GM18519 (cell line): ENCODE measurements around the gene PMFBP1.

Experiments used
- ATAC-seq: cut with Tn5 transposase; IDR thresholded peaks from one replicate; pipeline ENCODE4 v1.9.1; 2021; ENCODE audit warnings: mild to moderate bottlenecking, moderate library complexity; ENCODE audit not compliant: unreplicated experiment, low FRiP score

The PMFBP1 gene

DNA sequence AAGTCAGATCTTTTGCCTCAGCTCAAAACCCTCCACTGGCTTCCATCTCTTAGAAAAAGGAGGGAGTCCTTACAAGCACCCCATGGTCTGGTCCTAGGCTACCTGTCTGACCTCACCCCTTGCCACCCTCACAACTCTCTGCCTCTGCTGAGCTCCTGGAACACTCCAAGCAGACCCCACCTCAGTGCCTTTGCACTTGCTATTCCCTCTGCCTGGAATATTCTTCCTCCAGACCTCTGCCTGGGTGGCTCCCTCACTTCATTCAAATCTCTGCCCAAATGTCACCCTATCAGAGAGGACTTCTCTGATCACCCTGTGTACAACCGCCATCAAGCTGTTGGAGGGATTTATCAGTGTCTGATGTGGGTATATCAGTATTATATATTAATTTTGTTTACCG lies 37.4 kb downstream of the PMFBP1 start:
- no peak for ATAC-seq

DNA sequence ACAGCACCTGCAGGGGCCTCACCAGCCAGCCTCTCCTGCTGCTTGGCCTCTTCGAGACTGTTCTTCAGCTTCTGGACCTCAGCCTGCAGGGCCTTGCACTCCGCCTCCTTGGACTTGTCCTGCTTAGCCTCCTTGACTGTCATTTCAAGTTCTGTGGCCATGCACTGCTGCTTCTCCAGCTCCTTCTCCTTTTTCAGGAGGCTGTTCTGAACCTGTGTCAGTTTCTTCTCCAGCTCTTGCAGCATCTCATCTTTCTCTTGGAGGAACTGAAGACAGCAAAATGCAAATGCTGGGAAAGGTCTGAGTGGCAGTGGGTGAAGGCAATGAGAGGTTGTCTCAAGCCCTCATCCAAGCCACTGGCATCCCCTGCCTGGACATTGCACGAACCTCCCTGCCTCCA lies 39.2 kb downstream of the PMFBP1 start:
- ATAC-seq: no peak

DNA sequence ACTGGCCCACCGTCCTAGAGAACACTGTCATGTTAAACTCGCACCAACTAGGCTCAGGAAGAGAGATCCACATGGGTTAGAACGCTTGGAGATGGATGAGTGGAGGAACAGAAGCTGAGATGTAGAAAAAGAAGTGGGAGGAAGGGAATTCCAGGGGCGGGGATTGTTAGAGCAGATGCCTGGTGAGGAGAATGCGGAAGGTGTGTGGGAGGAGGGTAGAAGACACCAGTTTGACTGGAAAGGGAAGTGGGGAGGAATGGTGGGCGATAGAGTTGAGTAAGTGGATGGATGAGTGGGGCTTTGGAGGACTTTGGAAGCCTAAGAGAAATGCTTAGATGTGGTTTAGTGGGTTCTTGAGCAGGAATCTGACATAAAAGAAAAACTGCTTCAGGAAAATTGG lies 40.9 kb downstream of the PMFBP1 start:
- ATAC-seq: no peak

DNA sequence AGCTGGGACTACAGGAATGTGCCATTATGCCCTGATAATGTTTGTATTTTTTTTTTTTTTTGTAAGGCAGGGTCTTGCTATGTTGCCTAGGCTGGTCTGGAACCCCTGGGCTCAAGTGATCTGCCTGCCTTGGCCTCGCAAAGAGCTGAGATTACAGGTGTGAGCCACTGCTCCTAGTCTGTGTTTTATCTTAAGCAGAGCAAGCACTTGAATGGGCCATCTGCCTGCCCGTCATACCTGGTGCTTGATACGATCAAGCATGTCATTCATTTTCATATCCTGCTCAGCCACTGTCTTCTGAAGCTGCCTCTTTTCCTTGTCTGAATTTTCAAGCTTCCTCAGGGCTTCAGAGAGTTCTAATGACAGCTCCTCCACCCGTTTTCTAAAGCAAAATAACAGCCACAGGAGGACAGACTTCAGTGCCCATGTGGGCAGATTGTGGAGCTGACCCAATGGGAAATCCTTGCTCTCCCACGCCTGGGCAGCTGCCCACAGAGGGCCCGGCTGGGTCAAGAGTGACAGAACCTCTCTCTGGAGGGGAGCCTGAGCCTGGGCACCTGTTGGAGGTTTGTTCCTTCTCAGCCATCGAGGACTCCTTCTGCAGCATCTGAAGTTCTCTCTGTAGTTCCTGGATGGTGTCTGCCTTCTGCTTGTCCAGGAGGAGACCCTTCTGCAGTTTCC lies 41.8 kb downstream of the PMFBP1 start:
- no peak for ATAC-seq

DNA sequence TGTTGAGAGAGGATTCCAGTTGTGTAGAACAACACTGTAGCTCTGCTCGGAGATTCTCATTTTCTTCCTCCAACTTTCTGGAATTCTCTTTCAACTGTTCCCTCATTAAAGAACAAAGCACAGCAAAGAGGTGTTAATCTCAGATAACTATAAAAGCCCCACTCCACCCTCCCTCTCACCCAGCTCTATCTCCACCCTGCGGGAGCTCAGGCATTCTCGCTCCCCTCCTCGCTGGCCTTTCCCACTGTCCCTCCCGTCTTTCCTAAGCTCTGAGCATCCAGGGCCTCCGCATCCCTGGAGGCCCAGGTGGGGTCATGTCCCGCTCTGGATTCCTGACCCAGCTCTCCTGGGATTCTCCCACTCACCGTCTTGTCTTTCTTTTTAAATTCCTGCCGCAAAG lies 43.3 kb downstream of the PMFBP1 start:
- no peak for ATAC-seq

DNA sequence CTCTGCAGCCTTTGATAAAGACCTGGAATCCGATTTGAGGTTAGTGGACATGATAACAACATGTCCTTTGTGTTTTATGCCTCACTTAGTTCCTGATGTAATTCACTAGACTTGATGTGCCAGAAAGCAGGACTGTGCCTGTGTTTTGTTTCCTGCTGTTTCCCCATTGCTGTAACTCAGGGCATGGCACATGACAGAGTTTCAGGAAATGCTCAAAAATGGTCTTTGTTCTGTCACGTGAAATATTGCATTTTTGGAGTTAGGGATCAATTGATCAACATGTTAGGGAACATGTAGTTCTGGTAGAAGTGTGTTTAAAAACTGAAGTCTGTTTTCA lies 45.6 kb downstream of the PMFBP1 start:
- no peak for ATAC-seq

DNA sequence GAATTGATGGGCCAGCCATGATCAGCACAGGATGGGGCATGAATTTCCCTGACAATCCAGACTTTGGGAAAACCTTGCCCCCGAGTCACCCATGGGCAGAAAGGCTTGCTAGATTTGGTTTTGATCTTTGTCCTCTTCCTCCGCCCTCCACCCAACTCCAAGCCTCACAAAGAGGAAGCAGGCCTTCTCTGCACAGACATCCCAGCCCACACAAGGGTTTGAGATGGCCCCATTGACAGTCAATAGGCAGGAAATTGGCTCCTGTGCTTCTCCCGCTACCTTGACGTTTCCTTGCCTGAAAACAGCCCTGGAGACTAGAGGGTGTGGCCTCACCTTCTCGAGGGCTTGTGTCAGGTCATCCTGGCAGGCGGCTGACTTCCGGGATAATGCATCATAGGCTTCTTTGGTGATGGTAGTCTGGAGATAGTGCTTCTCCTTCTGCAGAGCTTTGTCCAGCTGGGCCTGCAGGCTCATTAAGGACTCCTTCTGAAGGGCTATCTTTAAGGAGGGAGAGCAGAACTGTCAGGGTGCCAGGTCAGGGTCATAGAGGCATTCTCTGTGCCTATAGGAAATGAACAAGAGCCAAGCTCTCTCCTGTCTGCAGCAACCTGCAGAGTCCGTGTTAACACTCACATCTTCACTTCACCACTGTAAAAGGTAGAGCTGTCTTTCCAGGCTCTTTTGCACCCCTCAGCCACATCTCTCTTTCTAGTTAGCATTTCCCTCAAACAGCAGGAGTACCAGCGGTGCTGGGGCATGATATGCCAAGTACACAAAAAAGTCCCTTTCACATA lies 46.1 kb downstream of the PMFBP1 start:
- no peak for ATAC-seq

DNA sequence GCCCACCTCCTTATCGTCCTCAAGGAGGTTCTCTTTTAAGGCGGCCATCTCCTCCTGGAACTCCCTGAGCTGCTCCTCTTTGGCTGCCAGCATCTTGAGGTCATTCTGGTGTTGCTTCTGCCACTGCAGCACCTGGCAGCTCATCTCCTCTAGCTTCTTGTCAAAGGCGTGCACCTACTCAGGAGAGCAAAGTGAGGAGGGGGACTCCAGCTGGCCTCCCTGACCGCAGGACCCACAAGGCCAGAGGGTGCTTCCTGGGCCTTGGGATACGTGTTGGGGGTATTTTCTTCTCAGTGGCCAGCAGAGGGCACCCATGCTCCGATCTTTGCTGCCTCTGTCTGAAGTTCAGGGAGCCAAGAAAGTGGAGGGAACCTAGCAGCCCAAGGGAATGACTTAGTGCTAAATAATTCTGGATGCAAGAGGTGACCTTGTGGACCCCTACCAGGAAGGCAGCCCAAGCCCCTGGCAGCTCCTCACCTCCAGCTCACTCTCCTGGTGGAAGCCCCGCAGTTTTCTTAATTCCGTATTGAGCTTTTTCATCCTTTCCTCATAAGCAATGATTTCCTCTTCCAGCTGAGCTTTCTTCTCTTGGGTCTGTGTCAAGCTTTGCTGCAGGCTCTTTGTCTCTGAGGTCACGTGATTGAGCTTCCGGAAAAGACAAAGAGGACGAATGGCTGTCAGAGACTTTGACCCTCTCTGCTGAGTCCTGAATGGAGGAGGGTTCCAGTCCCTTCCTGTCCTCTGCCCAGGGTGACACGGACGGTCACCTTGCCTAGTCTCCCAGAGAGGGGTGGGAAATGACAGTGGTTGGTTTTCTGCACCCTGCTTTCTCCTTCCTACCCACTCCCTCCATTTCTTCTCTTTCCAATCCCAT lies 47.0 kb downstream of the PMFBP1 start:
- no peak for ATAC-seq

DNA sequence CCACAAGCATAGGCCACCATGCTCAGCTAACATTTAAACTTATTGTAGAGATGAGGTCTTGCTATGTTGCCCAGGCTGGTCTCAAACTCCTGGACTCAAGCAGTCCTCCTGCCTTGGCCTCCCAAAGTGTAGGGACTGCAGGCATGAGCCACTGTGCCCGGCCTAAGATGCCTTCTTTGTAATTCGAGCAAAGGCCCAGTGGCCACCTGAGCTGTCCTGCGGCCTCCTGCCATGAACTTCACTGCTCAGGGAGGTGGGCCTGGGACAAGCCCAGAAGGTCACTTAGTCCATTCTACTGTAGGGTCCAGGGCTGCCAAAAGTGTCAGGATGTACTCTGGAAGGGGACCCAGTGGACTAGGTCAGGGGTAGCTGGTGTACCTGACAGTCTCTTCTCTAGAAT lies 47.8 kb downstream of the PMFBP1 start:
- no peak for ATAC-seq

DNA sequence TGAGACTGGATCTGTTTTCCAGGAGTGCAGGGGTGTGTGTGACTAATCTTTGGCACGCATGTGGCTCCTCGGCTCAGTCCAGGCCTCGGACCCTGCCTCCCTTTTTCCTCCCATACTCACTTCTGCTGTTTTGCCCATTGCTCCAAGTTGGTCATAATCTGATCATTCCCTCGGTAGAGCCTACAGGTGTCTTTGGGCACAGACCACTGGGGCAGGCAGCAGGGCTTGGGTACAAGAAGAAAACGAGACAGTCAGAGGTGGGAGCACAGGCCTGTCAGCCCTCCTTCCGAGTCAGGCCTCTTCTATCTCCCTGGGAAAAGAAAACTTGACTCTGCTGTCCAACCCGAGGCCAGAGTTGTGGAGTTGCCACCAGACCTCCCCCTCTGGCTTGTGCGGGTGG lies 48.5 kb downstream of the PMFBP1 start:
- no peak for ATAC-seq

DNA sequence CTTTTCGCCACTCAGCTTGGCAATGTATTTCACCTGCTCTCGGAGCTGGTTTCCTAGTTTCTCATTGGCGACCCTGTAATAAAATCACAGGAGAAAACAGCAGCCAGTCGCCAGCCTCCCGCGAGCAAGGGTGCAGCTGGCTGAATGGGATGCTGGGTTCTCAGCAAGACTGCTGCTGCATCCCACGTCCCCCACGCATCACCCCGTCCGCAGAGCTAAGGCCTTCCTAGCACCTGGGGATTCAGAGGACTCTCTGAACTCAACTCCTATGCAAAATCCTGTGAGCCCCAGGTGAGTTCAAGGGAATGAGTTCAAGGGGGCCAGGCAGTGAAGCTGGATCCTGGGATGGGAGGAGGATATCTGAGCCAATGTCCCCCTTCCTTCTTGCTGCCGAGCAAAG lies 49.0 kb downstream of the PMFBP1 start:
- no peak for ATAC-seq

DNA sequence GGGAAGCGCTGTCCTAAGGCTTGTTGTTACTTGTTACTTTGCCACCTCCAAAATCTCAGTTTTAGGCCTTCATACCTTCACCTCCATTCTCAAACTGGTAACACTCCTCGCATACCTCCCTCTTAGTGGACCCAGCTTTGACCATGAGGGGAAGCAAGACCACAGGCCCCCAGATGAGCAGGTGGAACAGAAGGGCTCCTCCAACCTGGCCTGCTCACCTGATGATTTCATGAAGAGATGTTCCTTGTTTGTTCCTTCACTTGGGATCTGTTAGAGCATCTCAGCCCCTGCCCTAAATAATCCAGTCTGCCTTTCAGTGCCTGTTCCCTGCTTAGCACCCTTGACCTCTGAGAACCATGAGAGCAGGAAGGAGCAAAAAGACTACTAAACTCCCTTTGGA lies 49.6 kb downstream of the PMFBP1 start:
- no peak for ATAC-seq

DNA sequence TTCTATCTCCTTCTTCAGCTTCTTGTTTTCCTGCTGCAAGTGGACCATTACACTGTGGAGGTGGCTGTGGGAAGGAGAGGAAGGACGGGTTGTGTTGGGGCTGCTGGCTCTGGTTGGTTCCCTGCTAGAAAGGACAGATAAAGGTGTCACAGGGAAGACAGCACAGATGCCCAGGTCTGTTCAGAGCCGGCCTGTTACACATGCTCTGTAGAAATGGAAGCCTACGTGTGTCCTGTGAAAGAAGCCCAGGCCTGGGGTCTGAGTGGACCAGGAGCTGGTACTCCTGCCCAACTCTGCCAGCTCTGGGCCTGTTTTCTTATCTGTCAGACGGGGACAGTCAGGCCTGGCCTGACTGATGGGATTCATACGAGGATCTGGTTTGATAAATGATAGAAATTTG lies 51.9 kb downstream of the PMFBP1 start:
- ATAC-seq: no peak

DNA sequence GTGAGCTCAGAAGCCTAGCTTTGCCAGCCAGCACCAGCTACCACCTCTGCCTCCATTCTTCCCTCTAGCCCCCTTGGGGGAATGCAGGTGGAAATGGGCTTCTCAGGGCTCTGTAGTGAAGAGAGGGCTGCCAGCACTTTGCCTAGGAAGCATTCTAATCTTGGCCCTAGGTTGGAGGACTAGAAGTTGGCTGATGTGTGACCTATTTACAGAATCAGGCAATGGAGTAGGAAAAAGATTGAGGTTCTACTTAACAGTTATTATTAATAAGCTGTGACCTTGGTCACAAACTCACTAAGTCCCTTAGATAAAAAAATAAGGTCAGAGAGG lies 58.4 kb downstream of the PMFBP1 start:
- ATAC-seq: no peak

DNA sequence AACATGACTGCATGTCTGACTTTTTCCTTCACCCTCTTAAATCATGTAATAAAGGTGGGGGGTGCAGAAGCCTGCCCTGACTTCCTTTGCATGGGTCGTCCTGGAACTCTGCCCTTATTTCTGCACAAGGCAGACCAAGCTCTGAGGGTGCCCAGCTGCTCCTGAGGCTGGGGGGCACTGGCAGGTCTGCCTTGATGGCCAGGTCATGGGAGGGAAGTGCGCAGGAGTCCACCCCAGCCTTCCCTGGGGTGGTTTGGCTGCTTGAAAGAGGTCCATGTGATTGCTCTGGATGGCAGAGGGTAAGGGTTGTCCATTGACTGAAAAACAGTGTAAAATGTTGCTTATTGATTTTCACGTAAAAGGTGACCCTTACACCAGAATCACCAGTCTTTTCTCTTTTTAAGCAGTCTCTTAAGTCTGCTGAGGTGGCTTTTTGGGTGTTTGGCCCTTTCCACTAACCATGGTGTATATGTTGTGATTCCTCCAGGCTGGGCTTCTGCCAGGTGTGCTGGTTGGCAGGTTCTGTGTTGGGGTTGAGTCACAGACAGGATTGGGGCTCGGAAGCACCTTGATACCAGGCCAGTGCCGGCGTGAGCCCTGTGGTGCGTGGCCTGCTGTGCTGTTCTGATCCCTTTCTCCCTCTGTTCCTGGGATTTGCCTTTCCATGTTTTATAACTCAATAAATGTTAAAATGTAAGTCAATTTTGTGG lies 58.9 kb downstream of the PMFBP1 start:
- ATAC-seq: no peak

DNA sequence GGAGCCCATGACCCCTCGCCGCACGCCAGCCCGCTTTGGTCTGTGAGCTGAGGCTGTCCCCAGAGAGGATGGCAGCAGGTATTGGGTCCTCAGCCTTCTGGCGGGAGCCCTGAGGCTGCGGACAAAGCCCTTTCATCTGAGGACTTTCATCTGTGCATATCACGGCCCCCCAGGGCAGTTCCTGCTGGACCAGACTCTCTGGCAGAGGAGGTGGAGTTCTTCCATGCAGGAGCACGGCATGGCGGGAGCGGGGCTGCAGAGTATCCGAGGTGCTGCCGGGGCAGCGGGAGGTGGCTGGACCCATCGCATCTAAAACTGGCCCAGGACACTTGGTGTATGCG lies 59.5 kb downstream of the PMFBP1 start:
- ATAC-seq: no peak

DNA sequence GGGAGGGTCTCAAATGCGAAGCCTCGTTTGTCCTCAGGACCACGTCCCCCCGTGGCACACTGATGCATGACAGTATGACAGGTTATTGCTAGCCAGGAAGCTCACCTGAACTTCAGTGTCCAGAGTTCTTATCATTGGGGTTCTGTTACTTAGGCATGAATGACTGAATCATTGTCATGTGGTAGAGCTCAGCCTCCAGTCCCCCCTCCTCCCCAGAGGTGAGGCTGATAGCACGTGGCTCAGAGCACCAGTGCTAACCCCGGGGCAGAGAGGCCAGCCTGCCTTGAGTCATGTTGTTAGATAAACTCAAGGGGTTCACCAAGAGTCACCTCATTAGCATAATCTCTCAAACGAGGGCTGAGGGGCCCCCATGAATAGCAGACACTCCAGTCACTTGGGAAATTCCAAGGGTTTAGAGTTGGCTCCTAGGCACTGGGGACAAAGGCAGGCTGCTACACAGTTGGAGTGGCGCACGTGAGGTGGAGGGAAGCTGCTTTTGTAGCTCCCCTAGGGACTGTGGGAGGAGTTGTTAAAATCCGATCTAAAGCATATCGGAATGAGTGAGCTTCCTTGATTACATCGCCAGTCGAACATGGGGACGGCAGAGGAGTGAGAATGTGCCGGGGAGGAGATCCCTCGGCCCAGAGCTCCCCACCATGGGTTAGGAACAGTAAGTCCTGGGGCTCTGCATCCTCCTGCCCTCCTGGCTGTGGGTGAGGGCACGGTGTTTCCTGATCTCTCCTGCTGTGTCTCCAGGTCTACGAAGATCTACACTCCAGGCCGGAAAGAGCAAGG lies 60.1 kb downstream of the PMFBP1 start:
- ATAC-seq: no peak

DNA sequence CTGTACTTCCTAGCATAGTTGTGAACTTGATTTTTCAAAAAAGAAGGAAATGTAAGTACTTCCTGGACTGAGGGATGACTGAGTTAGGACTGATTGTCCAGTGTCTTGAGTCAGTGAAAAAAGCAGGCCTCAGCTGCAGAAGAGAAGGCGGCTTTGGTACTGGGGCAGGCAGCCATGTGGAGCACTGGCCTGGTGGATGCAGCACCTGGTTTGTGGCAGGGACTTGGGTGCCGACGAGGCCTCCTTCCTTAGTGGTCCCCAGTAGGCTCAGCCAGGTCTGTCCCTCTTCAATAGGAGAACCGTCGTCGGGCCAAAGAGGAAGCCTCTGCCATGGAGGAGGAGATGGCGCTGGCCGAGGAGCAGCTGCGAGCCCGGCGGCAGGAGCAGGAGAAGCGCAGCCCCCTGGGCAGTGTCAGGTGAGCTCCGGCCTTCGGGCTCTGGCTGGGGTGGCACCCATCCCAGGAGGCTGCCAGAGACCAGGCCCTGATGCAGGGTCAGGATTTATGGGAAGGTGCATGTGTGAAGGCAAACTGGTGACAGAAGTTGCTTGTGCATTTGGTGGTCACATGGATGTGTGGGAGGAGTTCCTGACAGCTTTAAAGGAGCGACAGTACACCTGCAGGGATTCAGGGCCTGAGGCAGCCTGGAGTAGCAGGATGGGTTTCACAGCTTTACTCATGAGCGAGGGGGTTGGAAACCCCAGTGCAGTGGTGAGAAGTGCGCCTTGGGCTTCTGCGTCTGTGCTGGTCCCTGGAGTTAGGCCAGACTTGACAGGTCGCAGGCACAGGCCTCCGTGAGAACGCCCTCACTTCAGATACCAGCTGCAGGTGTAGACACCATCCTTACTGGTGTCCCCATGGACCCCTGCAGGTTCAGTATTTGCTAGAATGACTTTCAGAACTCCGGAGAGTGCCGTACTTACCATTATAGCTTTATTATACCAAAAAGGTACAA lies 61.0 kb downstream of the PMFBP1 start:
- no peak for ATAC-seq

DNA sequence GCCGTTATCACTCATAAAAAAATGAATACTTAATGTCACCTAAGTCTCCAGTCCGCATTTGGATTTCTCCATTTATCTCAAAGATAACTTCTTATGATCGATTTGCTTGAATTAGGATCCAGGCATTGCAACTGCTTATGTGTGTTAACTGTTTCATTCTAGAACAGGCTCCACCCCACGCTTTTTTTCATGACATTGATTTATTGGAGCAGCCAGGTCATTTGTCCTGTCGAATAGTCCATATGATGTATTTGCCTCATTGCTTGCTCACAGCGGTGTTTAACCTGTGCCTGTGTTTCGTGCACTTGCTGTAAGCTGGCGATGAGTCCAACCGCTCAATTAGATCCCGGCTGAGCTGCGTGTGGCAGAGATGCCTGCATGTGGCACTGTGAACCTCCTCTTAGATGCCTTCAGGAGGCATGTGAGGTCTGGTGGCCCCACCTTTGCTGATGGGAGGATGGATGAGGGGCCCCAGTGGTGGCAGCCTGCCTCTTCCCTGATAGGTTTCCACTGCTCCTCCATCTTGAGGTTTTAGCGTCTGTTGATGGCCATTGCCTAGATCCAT lies 61.9 kb downstream of the PMFBP1 start:
- ATAC-seq: no peak
